T-helper 17 cell (primary cell): Measurements from ENCODE around the gene F5. TPM values are rescaled to one million over a fixed set of nuclear protein-coding genes. Genes with fewer than 3 reads are reported as not detected.
"Not testable (repeated sequence)": the region's sequence is repeated elsewhere in the genome, so short reads cannot be mapped to it uniquely, and the experiment has no call there.

Source experiments
- ATAC-seq: fragments of 150-1000 bp; cut with Tn5 transposase; 2 replicates; pipeline ENCODE4 v1.10.0; 2021; ENCODE audit warnings: mild to moderate bottlenecking, moderate library complexity
- DNase-seq, 3 donors: peaks; one replicate each; pipeline versions ENCODE4 v3.0.0 to v3.0.0-alpha.2; 2020 to 2021
- H3K9me3 ChIP-seq: one replicate; pipeline ENCODE4 v1.7.0; 2013; ENCODE audit warnings: low read length, mild to moderate bottlenecking; ENCODE audit not compliant: control insufficient read depth, poor library complexity, severe bottlenecking
- H3K27ac Mint-ChIP-seq: one replicate; pipeline ENCODE4 v1.8.0; 2022; ENCODE audit warnings: mild to moderate bottlenecking, moderate library complexity, mixed read lengths
- H3K27me3 Mint-ChIP-seq: one replicate; pipeline ENCODE4 v1.8.0; 2022; ENCODE audit warnings: mixed read lengths
- H3K36me3 Mint-ChIP-seq: one replicate; pipeline ENCODE4 v1.8.0; 2022; ENCODE audit warnings: low read depth, mixed read lengths
- H3K4me1 Mint-ChIP-seq: one replicate; pipeline ENCODE4 v1.8.0; 2022; ENCODE audit warnings: mild to moderate bottlenecking, mixed read lengths
- H3K4me3 Mint-ChIP-seq: one replicate; pipeline ENCODE4 v1.8.0; 2022; ENCODE audit warnings: mild to moderate bottlenecking, moderate library complexity, mixed read lengths
- total RNA-seq, 4 donors: library from RNA in 2 of 4; stranded (reverse) in 2 of 4; gene quantifications; one replicate each; pipeline ENCODE4 v1.2.3 and lab custom pipeline; 2022 to 2026

F5 gene
- total RNA-seq, 2 donors from 2014 or later, result 24.3 to 33.0 TPM

DNA sequence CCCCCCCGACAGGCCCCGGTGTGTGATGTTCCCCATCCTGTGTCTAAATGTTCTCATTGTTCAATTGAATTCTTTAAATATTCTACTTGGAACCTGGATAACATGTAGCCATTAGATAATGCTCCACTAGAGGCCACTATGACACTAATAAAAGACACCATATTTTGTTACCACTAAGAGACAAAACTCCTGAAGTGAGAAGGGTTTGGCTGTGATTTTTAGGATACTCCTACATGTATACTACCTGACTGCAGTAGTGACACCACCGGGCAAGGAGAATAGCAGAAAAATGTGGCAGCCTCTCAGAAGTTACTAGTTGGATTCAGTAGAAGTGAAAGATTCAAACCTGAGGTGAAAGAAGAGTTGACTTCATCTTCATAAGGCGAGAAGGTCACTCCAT is 36.0 kb downstream of the F5 start:
- Mint-ChIP-seq H3K27ac (peak overlapping the region; percentile 14), H3K4me3 (no peak overlapping the region), H3K4me1 (peaks cover 6% of the 10 kb centered on the region), H3K27me3 (no peaks in the 10 kb centered on the region), H3K36me3 (peaks cover 2% of the 10 kb centered on the region)
- no peaks in the 10 kb centered on the region for H3K9me3 ChIP-seq
- ATAC-seq, result peak; percentile 73
- DNase-seq, result no peak

DNA sequence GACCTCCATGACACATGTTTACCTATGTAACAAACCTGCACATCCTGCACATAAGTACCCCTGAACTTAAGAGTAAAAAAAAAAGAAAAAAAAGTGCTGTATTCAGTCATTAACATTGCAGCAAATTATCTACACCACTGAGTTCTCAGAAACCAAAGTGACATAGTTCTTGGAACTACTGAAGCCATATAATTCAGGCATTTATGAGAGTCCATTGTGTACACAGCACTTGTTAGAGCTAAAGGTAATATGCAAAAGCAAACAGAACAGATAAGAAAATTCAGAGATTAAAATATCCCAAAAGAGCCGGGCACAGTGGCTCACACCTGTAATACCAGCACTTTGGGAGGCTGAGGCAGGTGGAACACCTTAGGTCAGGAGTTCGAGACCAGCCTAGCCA is 38.0 kb downstream of the F5 start:
- Mint-ChIP-seq H3K27ac (peak overlapping the region; percentile 60), H3K4me3 (no peak overlapping the region), H3K27me3 (no peaks in the 10 kb centered on the region), H3K4me1 (peaks cover 6% of the 10 kb centered on the region), H3K36me3 (peaks cover 2% of the 10 kb centered on the region)
- DNase-seq (no peak), ATAC-seq (no peak)
- H3K9me3 ChIP-seq, result no peaks in the 10 kb centered on the region

DNA sequence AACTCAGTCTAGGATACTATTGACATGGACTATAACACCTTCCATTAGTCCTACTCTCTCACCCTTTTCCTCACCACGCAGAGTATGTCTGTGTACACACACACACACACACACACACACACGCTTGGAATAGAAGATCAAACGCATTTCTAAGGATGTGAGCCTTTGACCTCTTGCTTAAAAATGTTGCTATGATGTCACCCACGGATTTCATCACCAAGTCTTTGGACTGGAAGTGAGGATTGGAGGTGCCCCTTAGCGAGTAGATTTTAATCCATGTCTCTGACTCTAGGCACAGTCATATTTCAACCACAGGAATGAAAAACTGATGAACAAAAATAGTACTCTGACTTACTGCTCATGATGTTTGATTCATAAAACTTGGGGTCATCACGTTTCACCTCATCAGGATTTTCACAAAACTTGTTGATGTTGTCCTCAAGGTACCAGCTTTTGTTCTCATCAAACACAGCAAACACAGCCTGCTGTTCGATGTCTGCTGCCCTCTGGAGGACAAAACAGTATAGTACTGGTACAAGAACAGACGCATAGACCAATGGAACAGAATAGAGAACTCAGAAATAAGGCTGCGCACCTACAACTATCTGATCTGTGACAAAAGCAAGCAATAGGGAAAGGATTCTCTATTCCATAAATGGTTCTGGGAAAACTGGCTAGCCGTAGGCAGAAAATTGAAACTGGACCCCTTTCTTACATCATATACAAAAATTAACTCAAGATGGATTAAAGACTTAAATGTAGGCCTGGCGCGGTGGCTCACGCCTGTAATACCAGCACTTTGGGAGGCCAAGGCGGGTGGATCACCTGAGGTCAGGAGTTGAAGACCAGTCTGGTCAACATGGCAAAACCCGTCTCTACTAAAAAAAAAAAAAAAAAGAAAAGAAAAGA is 39.9 kb downstream of the F5 start:
- no peaks in the 10 kb centered on the region for H3K9me3 ChIP-seq
- Mint-ChIP-seq H3K36me3 (peaks cover 2% of the 10 kb centered on the region), H3K27me3 (no peaks in the 10 kb centered on the region), H3K27ac (no peak overlapping the region), H3K4me3 (no peak overlapping the region), H3K4me1 (peaks cover 6% of the 10 kb centered on the region)
- ATAC-seq (peak; percentile 83), DNase-seq (peak in 1 of 3 donors; percentile 40)

- no peaks in the 10 kb centered on the region for H3K9me3 ChIP-seq
- no peaks in the 10 kb centered on the region for H3K27me3 Mint-ChIP-seq
- peaks cover 2% of the 10 kb centered on the region for H3K36me3 Mint-ChIP-seq
- H3K27ac Mint-ChIP-seq, result no peak overlapping the region
- ATAC-seq, result no peak
- H3K4me3 Mint-ChIP-seq, result no peak overlapping the region
- H3K4me1 Mint-ChIP-seq, result peaks cover 6% of the 10 kb centered on the region
- no peak for DNase-seq
These were observed 40.8 kb downstream of the F5 start for GRCh38 chr1:169545472-169545871.

- DNase-seq (no peak), ATAC-seq (no peak)
- Mint-ChIP-seq H3K4me3 (no peak overlapping the region), H3K4me1 (no peaks in the 10 kb centered on the region), H3K27me3 (no peaks in the 10 kb centered on the region), H3K27ac (no peak overlapping the region), H3K36me3 (peaks cover 6% of the 10 kb centered on the region)
- H3K9me3 ChIP-seq, result no peaks in the 10 kb centered on the region
These were observed 47.0 kb downstream of the F5 start for GRCh38 chr1:169538998-169539871.

- H3K27me3 Mint-ChIP-seq, result no peaks in the 10 kb centered on the region
- no peak overlapping the region for H3K27ac Mint-ChIP-seq
- DNase-seq, result no peak
- no peak for ATAC-seq
- H3K4me1 Mint-ChIP-seq, result peaks cover 3% of the 10 kb centered on the region
- H3K4me3 Mint-ChIP-seq, result no peak overlapping the region
- peaks cover 12% of the 10 kb centered on the region for H3K36me3 Mint-ChIP-seq
- H3K9me3 ChIP-seq, result no peaks in the 10 kb centered on the region
These were observed 51.6 kb downstream of the F5 start for GRCh38 chr1:169534653-169535052.

DNA sequence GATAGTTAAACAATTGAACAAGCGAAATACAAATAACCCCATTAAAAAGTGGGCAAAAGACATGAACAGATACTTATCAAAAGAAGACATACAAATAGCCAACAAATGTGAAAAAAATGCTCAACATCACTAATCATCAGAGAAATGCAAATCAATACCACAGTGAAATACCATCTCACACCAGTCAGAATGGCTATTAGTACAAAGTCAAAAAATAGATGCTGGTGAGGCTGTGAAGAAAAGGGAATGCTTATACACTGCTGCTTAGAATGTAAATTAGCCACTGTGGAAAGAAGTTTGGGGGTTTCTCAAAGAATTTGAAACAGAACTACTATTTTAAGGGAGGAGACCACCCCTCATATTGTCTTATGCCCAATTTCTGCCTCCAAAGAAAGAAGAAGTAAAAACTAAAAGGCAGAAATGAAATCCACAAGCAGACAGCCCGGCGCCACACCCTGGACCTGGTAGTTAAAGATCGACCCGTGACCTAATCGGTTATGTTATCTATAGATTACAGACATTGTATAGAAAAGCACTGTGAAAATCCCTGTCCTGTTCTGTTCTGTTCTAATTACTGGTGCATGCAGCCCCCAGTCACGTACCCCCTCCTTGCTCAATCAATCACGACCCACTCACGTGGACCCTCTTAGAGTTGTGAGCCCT is 52.6 kb downstream of the F5 start:
- H3K9me3 ChIP-seq, H3K27ac Mint-ChIP-seq, H3K27me3 Mint-ChIP-seq, ATAC-seq, H3K36me3 Mint-ChIP-seq, H3K4me3 Mint-ChIP-seq, H3K4me1 Mint-ChIP-seq, DNase-seq: not testable (repeated sequence)

DNA sequence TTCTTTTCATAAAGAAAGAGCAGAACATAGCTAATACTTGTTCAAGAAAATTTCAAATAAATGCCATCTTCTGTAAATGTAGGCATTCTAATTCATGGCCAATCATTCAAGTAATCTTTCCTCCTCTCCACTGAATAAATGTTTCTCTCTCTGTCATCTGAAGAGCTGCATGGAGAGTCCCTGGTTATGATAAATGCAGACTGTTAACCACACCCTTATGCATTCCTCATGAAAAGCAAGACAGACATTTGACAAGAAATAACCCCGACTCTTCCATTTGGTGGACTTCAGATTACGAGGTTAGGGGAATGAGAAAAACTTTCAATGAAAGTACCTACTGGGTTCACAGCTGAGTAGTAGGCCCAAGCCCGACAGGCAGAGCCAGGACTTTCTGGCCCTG is 55.8 kb downstream of the F5 start:
- Mint-ChIP-seq H3K4me1 (peaks cover 9% of the 10 kb centered on the region), H3K36me3 (peaks cover 8% of the 10 kb centered on the region), H3K4me3 (no peak overlapping the region), H3K27ac (no peak overlapping the region), H3K27me3 (no peaks in the 10 kb centered on the region)
- ATAC-seq, result no peak
- H3K9me3 ChIP-seq, result no peaks in the 10 kb centered on the region
- DNase-seq, result no peak

DNA sequence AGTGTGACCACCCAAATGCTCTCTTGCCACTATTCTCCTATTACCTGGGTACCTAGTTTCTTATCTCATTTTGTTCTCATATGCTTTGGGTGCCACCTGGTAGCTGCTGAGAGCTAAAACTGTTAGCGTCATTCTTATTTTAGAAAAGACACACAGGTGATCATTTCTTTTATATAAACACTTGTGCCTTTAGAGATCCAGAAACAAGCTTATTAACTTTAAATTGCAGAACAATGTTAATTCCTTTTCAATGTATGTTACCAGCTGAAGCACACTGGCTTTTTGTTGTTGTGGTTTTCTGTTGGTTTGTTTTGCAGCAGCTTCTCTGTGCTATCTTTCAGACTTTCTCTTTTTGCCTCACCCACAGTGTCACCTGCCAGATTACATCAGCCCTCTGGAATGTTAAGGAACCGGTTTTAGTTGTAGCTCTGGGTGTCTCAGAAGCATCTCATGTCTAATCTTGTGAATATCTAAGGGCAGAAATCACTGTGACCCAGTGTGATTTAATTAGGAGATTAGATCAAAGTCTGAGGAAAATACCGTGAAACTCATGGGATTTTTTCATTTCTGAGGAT is 57.1 kb downstream of the F5 start:
- DNase-seq, result no peak
- Mint-ChIP-seq H3K27ac (no peak overlapping the region), H3K27me3 (no peaks in the 10 kb centered on the region)

GRCh38 chr1:169528215-169529067 is 57.8 kb downstream of the F5 start:
- Mint-ChIP-seq H3K36me3 (peaks cover 6% of the 10 kb centered on the region), H3K4me1 (peaks cover 9% of the 10 kb centered on the region), H3K27ac (no peak overlapping the region), H3K27me3 (no peaks in the 10 kb centered on the region), H3K4me3 (no peak overlapping the region)
- H3K9me3 ChIP-seq, result no peaks in the 10 kb centered on the region
- no peak for DNase-seq
- ATAC-seq, result no peak

More for the DNA sequence above, 57.1 kb downstream of the F5 start:
- peaks cover 9% of the 10 kb centered on the region for H3K4me1 Mint-ChIP-seq
- no peaks in the 10 kb centered on the region for H3K9me3 ChIP-seq
- H3K4me3 Mint-ChIP-seq, result no peak overlapping the region
- no peak for ATAC-seq
- peaks cover 6% of the 10 kb centered on the region for H3K36me3 Mint-ChIP-seq

DNA sequence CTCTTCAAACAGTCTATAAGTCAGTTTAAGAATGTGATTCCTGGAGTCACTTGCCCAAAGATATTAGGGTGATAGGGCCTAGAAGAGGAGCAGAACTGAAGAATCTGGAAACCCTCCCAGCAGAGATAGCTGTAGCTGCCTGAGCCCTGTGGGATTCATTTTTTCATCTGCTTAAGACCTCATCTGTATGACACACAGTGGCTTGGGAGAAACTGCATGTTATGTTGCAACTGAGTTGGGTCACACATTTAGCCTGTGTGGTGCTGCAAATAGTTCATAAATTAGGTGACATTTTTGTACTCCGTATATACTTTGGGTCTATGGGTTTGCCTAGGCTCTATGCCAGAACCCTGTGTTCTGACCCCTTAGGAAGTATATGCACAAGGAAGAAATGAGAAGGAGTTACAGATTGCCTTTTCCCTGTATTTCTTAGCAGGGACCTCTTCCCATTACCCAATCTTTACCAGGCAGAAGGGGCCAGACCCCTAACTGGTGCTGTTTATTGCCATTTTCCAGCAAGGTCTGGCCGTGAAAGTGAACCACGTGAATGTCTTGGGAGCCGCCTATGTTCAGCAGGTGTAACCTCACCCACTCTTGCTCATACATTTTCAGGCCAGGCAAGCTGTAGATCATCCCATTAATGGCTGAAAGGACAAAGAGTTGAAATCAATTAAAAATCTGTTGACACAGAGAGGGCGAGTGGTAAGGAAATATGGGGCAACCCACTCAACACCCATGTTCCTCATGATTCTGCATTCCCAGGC is 58.6 kb downstream of the F5 start:
- no peak overlapping the region for H3K4me3 Mint-ChIP-seq
- no peak for ATAC-seq
- no peak overlapping the region for H3K27ac Mint-ChIP-seq
- DNase-seq, result no peak
- H3K36me3 Mint-ChIP-seq, result peaks cover 6% of the 10 kb centered on the region
- no peaks in the 10 kb centered on the region for H3K9me3 ChIP-seq
- H3K27me3 Mint-ChIP-seq, result no peaks in the 10 kb centered on the region
- H3K4me1 Mint-ChIP-seq, result peaks cover 9% of the 10 kb centered on the region

- Mint-ChIP-seq H3K36me3 (peaks cover 6% of the 10 kb centered on the region), H3K4me1 (peaks cover 9% of the 10 kb centered on the region), H3K27ac (no peak overlapping the region), H3K27me3 (no peaks in the 10 kb centered on the region), H3K4me3 (no peak overlapping the region)
- ATAC-seq, result no peak
- DNase-seq, result no peak
- no peaks in the 10 kb centered on the region for H3K9me3 ChIP-seq
These were observed 59.3 kb downstream of the F5 start for GRCh38 chr1:169527001-169527400.
